Neuronal stem cell (in vitro differentiated cells): ENCODE measurements around the gene SPATA4.

Source experiments
- DNase-seq: peaks from one replicate; pipeline ENCODE4 v3.0.0-alpha.2; 2013; ENCODE audit warnings: low spot score
- H2AFZ ChIP-seq: one replicate; pipeline ENCODE4 v1.6.1; 2013; ENCODE audit warnings: mild to moderate bottlenecking, low read length, inconsistent platforms
- H2AK5ac ChIP-seq: 2 replicates; pipeline ENCODE4 v1.6.1; 2013; ENCODE audit warnings: low read depth, mild to moderate bottlenecking, inconsistent platforms, low read length, moderate library complexity, mixed read lengths
- H2BK120ac ChIP-seq: 2 replicates; pipeline ENCODE4 v1.6.1; 2013; ENCODE audit warnings: low read depth, mild to moderate bottlenecking, inconsistent platforms, low read length, moderate library complexity, mixed read lengths
- H2BK12ac ChIP-seq: one replicate; pipeline ENCODE4 v1.6.1; 2013; ENCODE audit warnings: low read length, inconsistent platforms
- H2BK15ac ChIP-seq: 2 replicates; pipeline ENCODE4 v1.6.1; 2013; ENCODE audit warnings: mild to moderate bottlenecking, low read length, inconsistent platforms, mixed read lengths
- H2BK5ac ChIP-seq: one replicate; pipeline ENCODE4 v1.6.1; 2013; ENCODE audit warnings: inconsistent platforms, mild to moderate bottlenecking, low read length, moderate library complexity
- H3K14ac ChIP-seq: one replicate; pipeline ENCODE4 v1.6.1; 2013; ENCODE audit warnings: low read length, inconsistent platforms
- H3K18ac ChIP-seq: 2 replicates; pipeline ENCODE4 v1.6.1; 2013; ENCODE audit warnings: low read length, inconsistent platforms
- H3K23ac ChIP-seq: 2 replicates; pipeline ENCODE4 v1.6.1; 2013; ENCODE audit warnings: low read depth, mild to moderate bottlenecking, mixed read lengths, low read length, inconsistent platforms; ENCODE audit not compliant: poor library complexity
- H3K27ac ChIP-seq: replicated peaks from 3 replicates; pipeline ENCODE4 v1.5.1; 2013; ENCODE audit warnings: low read length, inconsistent platforms
- H3K27me3 ChIP-seq, 3 experiments: 2 replicates each; pipeline ENCODE4 v1.6.1; 2013; ENCODE audit warnings: low read length in 3 of 3, mild to moderate bottlenecking in 2 of 3, inconsistent platforms in 1 of 3, low read depth in 1 of 3, mixed read lengths in 1 of 3, moderate library complexity in 1 of 3; ENCODE audit not compliant: control insufficient read depth in 3 of 3, insufficient read depth in 3 of 3
- H3K36me3 ChIP-seq, 2 donors: replicated peaks in 1 of 2; 2 replicates each; pipeline ENCODE4 v1.6.1; 2013; ENCODE audit warnings: low read length in 2 of 2; ENCODE audit not compliant: control insufficient read depth in 2 of 2, insufficient read depth in 2 of 2
- H3K4ac ChIP-seq: 2 replicates; pipeline ENCODE4 v1.6.1; 2013; ENCODE audit warnings: inconsistent platforms, mild to moderate bottlenecking, low read length, moderate library complexity
- H3K4me1 ChIP-seq, 2 donors: 1 replicate in 1 of 2; 2 replicates in 1 of 2; pipeline ENCODE4 v1.6.1; 2013; ENCODE audit warnings: low read length in 2 of 2, low read depth in 1 of 2; ENCODE audit not compliant: control insufficient read depth in 2 of 2, insufficient read depth in 1 of 2
- H3K4me2 ChIP-seq: one replicate; pipeline ENCODE4 v1.6.1; 2013; ENCODE audit warnings: mild to moderate bottlenecking, low read length, inconsistent platforms; ENCODE audit not compliant: insufficient read depth, poor library complexity, severe bottlenecking
- H3K4me3 ChIP-seq, 2 donors: 2 replicates each; pipeline ENCODE4 v1.5.1; 2013; ENCODE audit warnings: low read length in 2 of 2, mild to moderate bottlenecking in 2 of 2, inconsistent platforms in 1 of 2, moderate library complexity in 1 of 2
- H3K79me1 ChIP-seq: one replicate; pipeline ENCODE4 v1.6.1; 2013; ENCODE audit warnings: low read depth, mild to moderate bottlenecking, inconsistent platforms, low read length, moderate library complexity
- H3K9ac ChIP-seq: one replicate; pipeline ENCODE4 v1.6.1; 2013; ENCODE audit warnings: mild to moderate bottlenecking, low read depth, low read length, inconsistent platforms; ENCODE audit not compliant: poor library complexity
- H3K9me3 ChIP-seq, 2 donors: replicated peaks in 1 of 2; 2 replicates each; pipeline versions ENCODE3 to v1.6.1; 2013; ENCODE audit warnings: low read length in 2 of 2, mild to moderate bottlenecking in 2 of 2, inconsistent platforms in 1 of 2, low read depth in 1 of 2, mixed read lengths in 1 of 2, moderate library complexity in 1 of 2; ENCODE audit not compliant: control insufficient read depth in 2 of 2, insufficient read depth in 1 of 2
- H4K8ac ChIP-seq: one replicate; pipeline ENCODE4 v1.6.1; 2013; ENCODE audit warnings: low read depth, mild to moderate bottlenecking, inconsistent platforms, low read length, moderate library complexity
- H4K91ac ChIP-seq: one replicate; pipeline ENCODE4 v1.6.1; 2013; ENCODE audit warnings: low read length, low read depth, mild to moderate bottlenecking, inconsistent platforms; ENCODE audit not compliant: poor library complexity
- WGBS, 2 donors: extraction: QIAGEN DNeasy Blood & Tissue Kit; methylation state at CpG; one replicate each; pipeline ENCODE4 v1.1.7; 2013; ENCODE audit warnings: missing lambda C conversion rate in 2 of 2, mixed read lengths in 1 of 2; ENCODE audit not compliant: insufficient read length in 2 of 2, insufficient replicate concordance in 1 of 2; ENCODE audit errors: extremely low coverage in 2 of 2; 5-methylcytosine and 5-hydroxymethylcytosine counted together

SPATA4 gene

DNA sequence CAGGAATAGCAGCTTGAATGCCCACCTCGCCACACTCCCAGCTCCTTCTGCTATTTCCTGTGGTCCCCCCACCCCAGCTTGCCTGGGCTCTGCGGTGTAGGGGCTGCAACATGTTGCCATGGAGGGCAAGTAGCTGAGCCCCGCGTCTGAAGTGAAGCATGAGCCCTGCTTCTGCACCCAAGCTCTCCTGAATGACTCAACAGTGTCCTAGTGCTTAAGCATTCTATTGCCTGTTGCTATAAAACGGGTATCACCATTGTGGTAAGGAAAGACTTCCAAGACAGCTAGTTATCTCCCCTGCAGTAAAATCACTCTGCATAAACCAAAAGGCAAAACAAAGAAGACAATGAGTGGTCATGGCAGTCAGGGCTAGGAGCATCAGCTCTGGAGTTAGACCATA lies 31.4 kb upstream of the SPATA4 start:
- DNase-seq, result no peak
- Histone ChIP-seq H3K4ac (no peak overlapping the region), H2BK12ac (no peak overlapping the region), H3K4me2 (no peak overlapping the region), H2BK5ac (no peak overlapping the region), H3K27me3 (no peaks in the 10 kb centered on the region), H3K79me1 (no peaks in the 10 kb centered on the region), H3K14ac (no peak overlapping the region), H2BK15ac (no peak overlapping the region), H3K9me3 (no peaks in the 10 kb centered on the region), H2AFZ (peak overlapping the region; percentile 29), H3K18ac (no peak overlapping the region), H3K23ac (no peak overlapping the region), H3K4me1 (peaks cover 2 to 4% of the 10 kb centered on the region in 2 donors), H3K9ac (no peak overlapping the region), H4K8ac (no peak overlapping the region), H3K4me3 (no peak overlapping the region), H3K27ac (no peak overlapping the region), H2AK5ac (no peak overlapping the region), H2BK120ac (no peak overlapping the region), H3K36me3 (no peaks in the 10 kb centered on the region), H4K91ac (no peak overlapping the region)
- WGBS, 2 donors, result no CpG with 5 or more reads among the region's 5 CpGs

- Histone ChIP-seq H3K27me3 (no peaks in the 10 kb centered on the region), H3K27ac (no peak overlapping the region), H2BK12ac (no peak overlapping the region), H2BK15ac (no peak overlapping the region), H3K9ac (no peak overlapping the region), H3K4me1 (peaks cover 0 to 2% of the 10 kb centered on the region in 2 donors), H3K18ac (no peak overlapping the region), H3K36me3 (no peaks in the 10 kb centered on the region), H4K8ac (no peak overlapping the region), H3K4me3 (no peak overlapping the region), H3K23ac (no peak overlapping the region), H3K4me2 (no peak overlapping the region), H2BK120ac (no peak overlapping the region), H3K9me3 (no peaks in the 10 kb centered on the region), H2BK5ac (no peak overlapping the region), H2AFZ (no peak overlapping the region), H3K79me1 (no peaks in the 10 kb centered on the region), H3K14ac (no peak overlapping the region), H3K4ac (no peak overlapping the region), H2AK5ac (no peak overlapping the region), H4K91ac (no peak overlapping the region)
- no CpG with 5 or more reads among the region's 2 CpGs for WGBS, 2 donors
- no peak for DNase-seq
These were observed 28.2 kb upstream of the SPATA4 start for GRCh38 chr4:176223561-176223960.

- Histone ChIP-seq H3K18ac (no peak overlapping the region), H3K27ac (no peak overlapping the region), H3K27me3 (no peaks in the 10 kb centered on the region), H3K9me3 (no peaks in the 10 kb centered on the region), H3K79me1 (no peaks in the 10 kb centered on the region), H3K36me3 (no peaks in the 10 kb centered on the region), H2BK120ac (no peak overlapping the region), H4K8ac (no peak overlapping the region), H2BK5ac (no peak overlapping the region), H4K91ac (no peak overlapping the region), H3K4me1 (peaks cover 0 to 2% of the 10 kb centered on the region in 2 donors), H3K4me2 (no peak overlapping the region), H2AFZ (no peak overlapping the region), H3K4me3 (no peak overlapping the region), H3K4ac (no peak overlapping the region), H2BK12ac (no peak overlapping the region), H3K9ac (no peak overlapping the region), H3K23ac (no peak overlapping the region), H2BK15ac (no peak overlapping the region), H3K14ac (no peak overlapping the region), H2AK5ac (no peak overlapping the region)
- DNase-seq, result no peak
- WGBS, 2 donors, result no CpG with 5 or more reads among the region's 5 CpGs
These were observed 26.8 kb upstream of the SPATA4 start for GRCh38 chr4:176222149-176222548.

GRCh38 chr4:176217510-176217909 lies 22.1 kb upstream of the SPATA4 start:
- H2BK120ac ChIP-seq, result no peak overlapping the region
- H3K36me3 ChIP-seq, result no peaks in the 10 kb centered on the region
- no peak overlapping the region for H3K14ac ChIP-seq
- H3K9ac ChIP-seq, result no peak overlapping the region
- H3K9me3 ChIP-seq, result no peaks in the 10 kb centered on the region
- no peak overlapping the region for H3K4me3 ChIP-seq
- DNase-seq, result no peak
- WGBS, 2 donors, result no CpG with 5 or more reads among the region's 2 CpGs
- no peak overlapping the region for H2BK12ac ChIP-seq
- no peak overlapping the region for H2BK5ac ChIP-seq
- no peak overlapping the region for H3K4me2 ChIP-seq
- H2AK5ac ChIP-seq, result no peak overlapping the region
- no peak overlapping the region for H2AFZ ChIP-seq
- no peaks in the 10 kb centered on the region for H3K79me1 ChIP-seq
- H2BK15ac ChIP-seq, result no peak overlapping the region
- H4K91ac ChIP-seq, result no peak overlapping the region
- no peak overlapping the region for H3K18ac ChIP-seq
- no peak overlapping the region for H3K23ac ChIP-seq
- no peak overlapping the region for H4K8ac ChIP-seq
- H3K4ac ChIP-seq, result no peak overlapping the region
- no peaks in the 10 kb centered on the region for H3K27me3 ChIP-seq
- no peak overlapping the region for H3K27ac ChIP-seq
- H3K4me1 ChIP-seq, result no peaks in the 10 kb centered on the region
